ENCODE measurements around the gene BRD7. TPM values are rescaled to one million over a fixed set of nuclear protein-coding genes. Genes with fewer than 3 reads are reported as not detected.

BRD7 gene
- total and polyA plus RNA-seq, 4 donors = 37.7 to 90.2 (median 58.8) TPM

- WGBS, 2 donors = 73 to 84% methylated on average over 5 of the region's 5 CpGs
- Histone ChIP-seq H3K27me3 (ENCODE audit: control insufficient read depth in 1 of 2, insufficient read depth in 2 of 2, low read length in 1 of 2) (no peaks in the 10 kb centered on the region), H3K4me1 (ENCODE audit: control insufficient read depth in 1 of 2, insufficient read depth in 2 of 2, low read length in 2 of 2) (peaks cover 0 to 5% of the 10 kb centered on the region in 2 donors), H3K9me3 (ENCODE audit: control insufficient read depth, low read length) (no peaks in the 10 kb centered on the region), H3K4me3 (ENCODE audit: low read length in 2 of 2) (no peak overlapping the region), H3K36me3 (ENCODE audit: control insufficient read depth in 1 of 2, insufficient read depth in 2 of 2, low read length in 1 of 2) (peaks cover 0 to 7% of the 10 kb centered on the region in 2 donors), H3K27ac (ENCODE audit: low read depth in 1 of 2, low read length in 2 of 2) (no peak overlapping the region)
- intact Hi-C loops (cut with DNase I) = loop anchor here (2.0 to 5.0 kb wide), 3 partner anchors 29 to 41 kb away; partner anchors contain the start of gene BRD7 (in 1 of the 2)
- ATAC-seq (ENCODE audit: low FRiP score) (no peak), DNase-seq (no peak)
Observed at GRCh38 chr16:50326264-50326663, 42.5 kb downstream of the BRD7 start.

DNA sequence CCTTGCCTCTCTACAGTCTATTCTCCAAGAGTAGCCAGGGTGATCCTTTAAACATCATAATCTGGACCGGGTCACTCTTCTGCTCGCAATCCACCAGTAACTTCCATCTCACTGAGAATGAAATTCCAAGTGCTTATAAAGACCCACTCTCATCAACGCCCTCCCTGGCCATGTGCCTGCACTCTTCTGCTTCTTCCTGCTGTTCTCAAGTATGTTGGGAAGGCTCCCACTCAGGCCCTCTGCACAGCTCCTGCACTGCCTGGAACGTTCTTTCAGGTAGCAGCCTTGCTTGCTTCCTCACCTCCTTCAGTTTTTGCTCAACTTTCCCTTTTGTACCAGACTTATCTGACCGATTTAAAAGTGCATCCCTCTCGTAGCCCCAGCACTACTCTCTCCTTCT is 44.4 kb downstream of the BRD7 start:
- 78 to 80% methylated on average over 6 of the region's 6 CpGs for WGBS, 2 donors
- no peaks in the 10 kb centered on the region for H3K9me3 ChIP-seq (ENCODE audit: control insufficient read depth, low read length)
- no peaks in the 10 kb centered on the region for H3K27me3 ChIP-seq (ENCODE audit: control insufficient read depth in 1 of 2, insufficient read depth in 2 of 2, low read length in 1 of 2)
- no peak overlapping the region for H3K4me3 ChIP-seq (ENCODE audit: low read length in 2 of 2)
- intact Hi-C loops (cut with DNase I) = no loop called here
- peaks cover 6 to 11% of the 10 kb centered on the region in 2 donors for H3K36me3 ChIP-seq (ENCODE audit: control insufficient read depth in 1 of 2, insufficient read depth in 2 of 2, low read length in 1 of 2)
- no peak overlapping the region for H3K27ac ChIP-seq (ENCODE audit: low read depth in 1 of 2, low read length in 2 of 2)
- no peak for DNase-seq
- ATAC-seq (ENCODE audit: low FRiP score) = no peak
- peaks cover 0 to 5% of the 10 kb centered on the region in 2 donors for H3K4me1 ChIP-seq (ENCODE audit: control insufficient read depth in 1 of 2, insufficient read depth in 2 of 2, low read length in 2 of 2)

DNA sequence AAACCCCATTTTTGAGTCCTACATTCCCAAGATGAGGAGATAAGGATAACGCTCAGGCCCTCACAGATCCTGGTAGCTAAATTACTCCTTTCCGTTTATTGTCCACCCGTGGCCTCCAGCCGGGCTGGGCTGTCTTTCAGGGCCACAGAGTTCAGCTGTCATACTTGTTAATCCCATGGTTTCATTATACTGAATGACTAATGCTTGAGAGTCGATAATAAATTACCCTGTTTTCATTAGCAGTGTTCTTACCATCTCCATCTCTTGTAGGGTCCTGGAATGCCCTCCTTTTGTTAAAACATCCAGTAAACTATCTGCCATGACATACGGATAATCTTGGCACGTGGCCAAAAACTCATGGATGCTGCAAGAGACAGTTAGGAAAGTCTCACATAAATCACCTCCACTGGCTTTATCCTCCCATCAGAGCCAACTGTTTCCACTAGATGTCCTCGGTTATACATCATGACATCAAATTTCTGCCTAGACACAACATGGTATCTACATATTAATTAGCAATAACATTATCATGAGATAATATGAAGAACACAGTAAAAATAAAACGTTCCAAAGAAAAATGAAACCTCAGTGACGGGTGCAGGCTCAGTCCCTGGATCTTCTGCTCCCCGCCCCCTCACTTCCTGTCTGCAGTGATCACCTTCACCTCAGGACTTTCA is 45.3 kb downstream of the BRD7 start:
- Histone ChIP-seq H3K27ac (ENCODE audit: low read depth in 1 of 2, low read length in 2 of 2) (no peak overlapping the region), H3K36me3 (ENCODE audit: control insufficient read depth in 1 of 2, insufficient read depth in 2 of 2, low read length in 1 of 2) (peaks cover 6 to 11% of the 10 kb centered on the region in 2 donors), H3K9me3 (ENCODE audit: control insufficient read depth, low read length) (no peaks in the 10 kb centered on the region), H3K4me3 (ENCODE audit: low read length in 2 of 2) (no peak overlapping the region), H3K27me3 (ENCODE audit: control insufficient read depth in 1 of 2, insufficient read depth in 2 of 2, low read length in 1 of 2) (no peaks in the 10 kb centered on the region), H3K4me1 (ENCODE audit: control insufficient read depth in 1 of 2, insufficient read depth in 2 of 2, low read length in 2 of 2) (peaks cover 0 to 3% of the 10 kb centered on the region in 2 donors)
- intact Hi-C loops (cut with DNase I) = no loop called here
- DNase-seq (no peak), ATAC-seq (ENCODE audit: low FRiP score) (no peak)
- 64 to 66% methylated on average over 11 of the region's 11 CpGs for WGBS, 2 donors

DNA sequence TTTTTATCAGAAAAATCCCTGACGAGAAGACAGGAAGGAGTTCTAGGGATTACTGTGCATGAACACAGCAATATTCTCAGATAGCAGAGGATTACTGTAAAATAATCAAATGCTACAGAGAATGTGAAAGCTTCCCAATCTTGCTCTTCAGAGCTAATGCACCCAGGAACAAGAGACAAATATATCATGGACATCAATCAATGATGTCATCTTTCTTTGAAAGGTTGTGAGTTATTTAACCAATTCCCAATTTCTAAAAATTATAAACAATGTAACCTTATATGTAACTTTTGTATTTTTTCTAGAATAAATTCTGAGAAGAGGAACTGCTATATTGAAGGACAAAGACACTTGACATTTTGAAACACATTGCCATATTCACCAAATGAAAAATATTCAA is 46.5 kb downstream of the BRD7 start:
- ATAC-seq (ENCODE audit: low FRiP score) = no peak
- H3K4me1 ChIP-seq (ENCODE audit: control insufficient read depth in 1 of 2, insufficient read depth in 2 of 2, low read length in 2 of 2) = peaks cover 0 to 3% of the 10 kb centered on the region in 2 donors
- 86 to 91% methylated on average over 1 of the region's 1 CpG for WGBS, 2 donors
- H3K4me3 ChIP-seq (ENCODE audit: low read length in 2 of 2) = no peak overlapping the region
- H3K36me3 ChIP-seq (ENCODE audit: control insufficient read depth in 1 of 2, insufficient read depth in 2 of 2, low read length in 1 of 2) = peaks cover 6 to 11% of the 10 kb centered on the region in 2 donors
- no peaks in the 10 kb centered on the region for H3K9me3 ChIP-seq (ENCODE audit: control insufficient read depth, low read length)
- no peaks in the 10 kb centered on the region for H3K27me3 ChIP-seq (ENCODE audit: control insufficient read depth in 1 of 2, insufficient read depth in 2 of 2, low read length in 1 of 2)
- intact Hi-C loops (cut with DNase I) = no loop called here
- DNase-seq = no peak
- H3K27ac ChIP-seq (ENCODE audit: low read depth in 1 of 2, low read length in 2 of 2) = no peak overlapping the region

DNA sequence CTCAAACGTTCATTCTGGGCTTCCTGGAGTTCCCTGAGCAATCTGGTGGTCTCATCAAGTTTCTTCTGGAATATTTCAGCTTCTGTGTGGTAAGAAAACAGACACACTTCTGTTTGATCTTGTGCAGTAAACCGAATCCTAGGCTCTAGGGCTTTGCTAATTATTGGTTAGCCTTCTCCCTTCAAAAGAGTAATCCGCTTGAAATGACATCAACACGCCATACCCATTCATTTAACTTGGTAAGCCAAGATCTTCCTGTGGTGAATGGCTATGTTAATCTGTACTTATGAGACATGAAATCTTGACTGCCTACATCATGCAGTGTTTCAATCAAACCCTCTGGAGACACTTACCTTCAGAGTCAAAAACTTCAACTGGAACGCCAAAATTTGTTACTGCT is 48.5 kb downstream of the BRD7 start:
- no peak for ATAC-seq (ENCODE audit: low FRiP score)
- intact Hi-C loops (cut with DNase I) = no loop called here
- 81 to 84% methylated on average over 5 of the region's 5 CpGs for WGBS, 2 donors

GRCh38 chr16:50318796-50319578 is 49.8 kb downstream of the BRD7 start:
- H3K4me1 ChIP-seq (ENCODE audit: control insufficient read depth in 1 of 2, insufficient read depth in 2 of 2, low read length in 2 of 2) = no peaks in the 10 kb centered on the region
- H3K36me3 ChIP-seq (ENCODE audit: control insufficient read depth in 1 of 2, insufficient read depth in 2 of 2, low read length in 1 of 2) = peaks cover 7 to 9% of the 10 kb centered on the region in 2 donors
- intact Hi-C loops (cut with DNase I) = no loop called here
- ATAC-seq (ENCODE audit: low FRiP score) (no peak), DNase-seq (no peak)
- no peak overlapping the region for H3K4me3 ChIP-seq (ENCODE audit: low read length in 2 of 2)
- 87 to 91% methylated on average over 9 of the region's 9 CpGs for WGBS, 2 donors
- H3K27me3 ChIP-seq (ENCODE audit: control insufficient read depth in 1 of 2, insufficient read depth in 2 of 2, low read length in 1 of 2) = no peaks in the 10 kb centered on the region
- no peak overlapping the region for H3K27ac ChIP-seq (ENCODE audit: low read depth in 1 of 2, low read length in 2 of 2)
- no peaks in the 10 kb centered on the region for H3K9me3 ChIP-seq (ENCODE audit: control insufficient read depth, low read length)

More for the DNA sequence above, 48.5 kb downstream of the BRD7 start:
- H3K4me3 ChIP-seq (ENCODE audit: low read length in 2 of 2) = no peak overlapping the region
- H3K36me3 ChIP-seq (ENCODE audit: control insufficient read depth in 1 of 2, insufficient read depth in 2 of 2, low read length in 1 of 2) = peaks cover 9 to 13% of the 10 kb centered on the region in 2 donors
- no peaks in the 10 kb centered on the region for H3K9me3 ChIP-seq (ENCODE audit: control insufficient read depth, low read length)
- H3K4me1 ChIP-seq (ENCODE audit: control insufficient read depth in 1 of 2, insufficient read depth in 2 of 2, low read length in 2 of 2) = no peaks in the 10 kb centered on the region
- DNase-seq = no peak
- H3K27me3 ChIP-seq (ENCODE audit: control insufficient read depth in 1 of 2, insufficient read depth in 2 of 2, low read length in 1 of 2) = no peaks in the 10 kb centered on the region
- no peak overlapping the region for H3K27ac ChIP-seq (ENCODE audit: low read depth in 1 of 2, low read length in 2 of 2)

DNA sequence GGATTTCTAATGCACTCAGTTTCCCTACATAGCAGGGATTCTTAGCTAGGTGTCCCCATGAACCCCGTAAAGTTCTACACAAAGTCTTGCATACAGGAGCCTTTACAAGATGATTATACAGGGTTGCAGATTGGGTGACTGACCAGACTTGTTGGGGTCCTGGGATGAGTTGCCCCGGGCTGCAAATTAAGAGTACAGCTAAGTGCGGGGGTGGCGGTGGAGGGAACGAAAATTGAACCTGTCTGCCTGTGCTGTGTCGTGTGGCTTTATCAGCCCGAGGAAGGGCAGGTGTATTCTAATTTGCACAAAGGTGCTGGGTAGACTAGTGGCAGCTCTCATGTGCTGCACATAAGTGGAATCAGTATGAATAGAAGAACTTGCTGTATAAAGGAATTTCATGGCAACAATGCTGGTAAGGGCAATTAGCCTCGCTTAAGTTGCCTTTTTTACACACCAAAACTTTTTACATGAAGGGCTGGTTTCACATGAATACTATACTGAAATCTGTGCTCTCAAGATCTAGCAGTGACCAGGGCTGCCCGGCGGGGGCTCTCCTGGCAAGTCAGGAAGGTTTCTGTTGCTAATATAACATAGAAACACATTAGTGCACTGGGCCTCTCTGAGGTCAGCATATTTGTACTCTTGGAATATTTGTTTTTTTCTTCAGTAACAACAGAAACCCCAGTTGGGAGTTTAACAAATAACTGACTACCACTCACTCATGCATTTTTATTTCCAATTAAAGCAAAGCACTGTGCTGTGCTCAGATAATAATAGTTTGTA is 51.7 kb downstream of the BRD7 start:
- DNase-seq (no peak), ATAC-seq (ENCODE audit: low FRiP score) (no peak)
- WGBS, 2 donors = 80 to 83% methylated on average over 10 of the region's 10 CpGs
- Histone ChIP-seq H3K36me3 (ENCODE audit: control insufficient read depth in 1 of 2, insufficient read depth in 2 of 2, low read length in 1 of 2) (peaks cover 7 to 9% of the 10 kb centered on the region in 2 donors), H3K9me3 (ENCODE audit: control insufficient read depth, low read length) (no peaks in the 10 kb centered on the region), H3K4me3 (ENCODE audit: low read length in 2 of 2) (no peak overlapping the region), H3K27me3 (ENCODE audit: control insufficient read depth in 1 of 2, insufficient read depth in 2 of 2, low read length in 1 of 2) (no peaks in the 10 kb centered on the region), H3K4me1 (ENCODE audit: control insufficient read depth in 1 of 2, insufficient read depth in 2 of 2, low read length in 2 of 2) (no peaks in the 10 kb centered on the region), H3K27ac (ENCODE audit: low read depth in 1 of 2, low read length in 2 of 2) (no peak overlapping the region)
- intact Hi-C loops (cut with DNase I) = no loop called here

- Histone ChIP-seq H3K27ac (ENCODE audit: low read depth in 1 of 2, low read length in 2 of 2) (no peak overlapping the region), H3K36me3 (ENCODE audit: control insufficient read depth in 1 of 2, insufficient read depth in 2 of 2, low read length in 1 of 2) (peaks cover 7 to 9% of the 10 kb centered on the region in 2 donors), H3K27me3 (ENCODE audit: control insufficient read depth in 1 of 2, insufficient read depth in 2 of 2, low read length in 1 of 2) (no peaks in the 10 kb centered on the region), H3K4me1 (ENCODE audit: control insufficient read depth in 1 of 2, insufficient read depth in 2 of 2, low read length in 2 of 2) (no peaks in the 10 kb centered on the region), H3K9me3 (ENCODE audit: control insufficient read depth, low read length) (no peaks in the 10 kb centered on the region), H3K4me3 (ENCODE audit: low read length in 2 of 2) (no peak overlapping the region)
- DNase-seq = no peak
- WGBS, 2 donors = 86 to 89% methylated on average over 12 of the region's 12 CpGs
- intact Hi-C loops (cut with DNase I) = no loop called here
- ATAC-seq (ENCODE audit: low FRiP score) = no peak
Observed at GRCh38 chr16:50316102-50316847, 52.5 kb downstream of the BRD7 start.
